HCT116 (cell line): ENCODE data around the gene MRRF. TPM values are rescaled to one million over a fixed set of nuclear protein-coding genes. Genes with fewer than 3 reads are reported as not detected.

Source experiments
- ATAC-seq: fragments of 200-7000 bp; cut with Tn5 transposase; 2 replicates; pipeline ENCODE4 v1.9.1; 2020; ENCODE audit warnings: mild to moderate bottlenecking, moderate library complexity
- BruUV-seq: library from RNA; stranded (reverse); fragments of 400-500 nt; replicated peaks from 2 replicates; lab custom pipeline; 2021; lab: Mats Ljungman, UMichigan
- CTCF ChIA-PET: fragments of 300-600 bp; sonication (Branson Sonifier 250); formaldehyde crosslinking; loops from one replicate; lab custom pipeline; 2021; ENCODE audit warnings: antibody characterized with exemption; lab: Charles Lee
- POLR2A ChIA-PET: fragments of 300-600, 350-600 bp; sonication (Branson Sonifier 250); formaldehyde crosslinking; loops from one replicate; lab custom pipeline; 2021; ENCODE audit warnings: antibody characterized with exemption; lab: Charles Lee
- RAD21 ChIA-PET, 2 experiments: fragments of 300-600 bp; sonication (Branson Sonifier 250); formaldehyde crosslinking; loops; one replicate each; lab custom pipeline; 2023; ENCODE audit warnings: low total read pairs in 2 of 2; ENCODE audit not compliant: uncharacterized antibody in 2 of 2, unreplicated experiment in 2 of 2, low non-redundant PET in 1 of 2; lab: Charles Lee
- DNase-seq: peaks from one replicate; pipeline ENCODE4 v3.0.0-alpha.2; 2010; ENCODE audit warnings: low read depth, low spot score
- H2AFZ ChIP-seq: fragments of 200-600 bp; shearing (Covaris generic), sonication (generic); 2 replicates; pipeline ENCODE4 v1.6.1; 2017; ENCODE audit warnings: low read depth, mixed run types, mixed read lengths, antibody characterized with exemption, low read length; ENCODE audit not compliant: poor library complexity, severe bottlenecking
- H3K27ac ChIP-seq: 2 replicates; pipeline ENCODE4 v1.5.1; 2012; ENCODE audit warnings: low read depth, low read length
- H3K27me3 ChIP-seq: fragments of 200-600 bp; sonication (generic); 2 replicates; pipeline ENCODE4 v1.6.1; 2016; ENCODE audit warnings: mixed run types, low read length, mixed read lengths; ENCODE audit not compliant: insufficient read depth
- H3K36me3 ChIP-seq, 2 experiments: fragments of 200-500 bp in 1 of 2; fragments of 200-600 bp in 1 of 2; sonication (Bioruptor generic) in 1 of 2; sonication (generic) in 1 of 2; 2 replicates each; pipeline versions ENCODE4 v1.5.1 to v1.6.1; 2014 to 2016; ENCODE audit warnings: low read length in 2 of 2, inconsistent platforms in 1 of 2, mixed read lengths in 1 of 2, mixed run types in 1 of 2; ENCODE audit not compliant: insufficient read depth in 2 of 2, control insufficient read depth in 1 of 2
- H3K4me1 ChIP-seq, 2 experiments: fragments of 200-600 bp in 1 of 2; sonication (generic) in 1 of 2; 2 replicates each; pipeline versions ENCODE4 v1.5.1 to v1.6.1; 2012 to 2017; ENCODE audit warnings: low read length in 2 of 2, inconsistent platforms in 1 of 2, mild to moderate bottlenecking in 1 of 2, mixed read lengths in 1 of 2, mixed run types in 1 of 2, moderate library complexity in 1 of 2; ENCODE audit not compliant: insufficient read depth in 2 of 2, control insufficient read depth in 1 of 2
- H3K4me2 ChIP-seq: fragments of 200-600 bp; sonication (generic); 2 replicates; pipeline ENCODE4 v1.6.1; 2017; ENCODE audit warnings: mixed run types, low read length, mixed read lengths
- H3K4me3 ChIP-seq, 2 experiments: fragments of 200-600 bp in 1 of 2; sonication (generic) in 1 of 2; replicated peaks in 1 of 2; 2 replicates each; pipeline ENCODE4 v1.5.1; 2011 to 2016; ENCODE audit warnings: low read length in 2 of 2, control low read depth in 1 of 2, low read depth in 1 of 2, mild to moderate bottlenecking in 1 of 2, mixed read lengths in 1 of 2, mixed run types in 1 of 2
- H3K79me2 ChIP-seq: fragments of 200-600 bp; sonication (generic); 2 replicates; pipeline ENCODE4 v1.6.1; 2017; ENCODE audit warnings: mild to moderate bottlenecking, mixed run types, low read length, moderate library complexity, mixed read lengths; ENCODE audit not compliant: insufficient read depth
- H3K9ac ChIP-seq: fragments of 200-600 bp; sonication (generic); 2 replicates; pipeline ENCODE4 v1.6.1; 2016; ENCODE audit warnings: low read length, mixed read lengths
- H3K9me2 ChIP-seq: fragments of 200-600 bp; sonication (generic), shearing (Covaris generic); 2 replicates; pipeline ENCODE4 v1.6.1; 2017; ENCODE audit warnings: mixed run types, mild to moderate bottlenecking, moderate library complexity; ENCODE audit not compliant: insufficient read depth
- H3K9me3 ChIP-seq, 2 experiments: fragments of 200-500 bp in 1 of 2; fragments of 200-600 bp in 1 of 2; sonication (Bioruptor generic) in 1 of 2; sonication (generic) in 1 of 2; 2 replicates each; pipeline ENCODE4 v1.6.1; 2014 to 2017; ENCODE audit warnings: low read length in 2 of 2, mixed read lengths in 2 of 2, inconsistent platforms in 1 of 2, low read depth in 1 of 2, mild to moderate bottlenecking in 1 of 2, mixed run types in 1 of 2, moderate library complexity in 1 of 2; ENCODE audit not compliant: control insufficient read depth in 1 of 2, insufficient read depth in 1 of 2
- H4K20me1 ChIP-seq: fragments of 200-600 bp; sonication (generic), shearing (Covaris generic); 2 replicates; pipeline ENCODE4 v1.6.1; 2017; ENCODE audit warnings: mixed run types, mild to moderate bottlenecking, moderate library complexity; ENCODE audit not compliant: insufficient read depth
- ATF3 ChIP-seq: IDR thresholded peaks from 2 replicates; pipeline ENCODE4 v1.6.1; 2012
- CBX3 ChIP-seq: IDR thresholded peaks from 2 replicates; pipeline ENCODE4 v1.6.1; 2012; ENCODE audit warnings: low read depth
- CEBPB ChIP-seq: IDR thresholded peaks from 2 replicates; pipeline ENCODE4 v1.6.1; 2012; ENCODE audit warnings: low read depth
- CTCF ChIP-seq, 3 experiments: fragments of 200-600 bp in 1 of 3; sonication (generic) in 1 of 3; IDR thresholded peaks in 2 of 3; conservative IDR thresholded peaks in 1 of 3; 2 replicates each; pipeline ENCODE4 v1.5.1; 2012 to 2017; ENCODE audit warnings: low read depth in 2 of 3, low read length in 2 of 3, antibody characterized with exemption in 1 of 3, borderline replicate concordance in 1 of 3, control low read depth in 1 of 3, mild to moderate bottlenecking in 1 of 3, mixed read lengths in 1 of 3, mixed run types in 1 of 3, moderate library complexity in 1 of 3; ENCODE audit not compliant: insufficient read depth in 1 of 3
- EGR1 ChIP-seq: IDR thresholded peaks from 2 replicates; pipeline ENCODE4 v1.6.1; 2012; ENCODE audit warnings: low read depth
- EZH2 ChIP-seq: fragments of 200-600 bp; sonication (generic); IDR thresholded peaks from 2 replicates; pipeline ENCODE4 v1.6.1; 2017; ENCODE audit warnings: antibody characterized with exemption, mixed run types
- FOSL1 ChIP-seq: IDR thresholded peaks from 2 replicates; pipeline ENCODE4 v1.6.1; 2012; ENCODE audit warnings: low read depth
- JUND ChIP-seq: IDR thresholded peaks from 2 replicates; pipeline ENCODE4 v1.6.1; 2012
- MAX ChIP-seq: IDR thresholded peaks from 2 replicates; pipeline ENCODE4 v1.6.1; 2012
- POLR2A ChIP-seq: IDR thresholded peaks from 2 replicates; pipeline ENCODE4 v1.7.0; 2011; ENCODE audit warnings: borderline replicate concordance; ENCODE audit not compliant: insufficient read depth, insufficient read length; ENCODE audit errors: extremely low read depth
- POLR2AphosphoS5 ChIP-seq: IDR thresholded peaks from 2 replicates; pipeline ENCODE4 v1.6.1; 2011; ENCODE audit warnings: mild to moderate bottlenecking, low read depth, low read length, moderate library complexity
- RAD21 ChIP-seq: IDR thresholded peaks from 2 replicates; pipeline ENCODE4 v1.6.1; 2012; ENCODE audit warnings: low read depth, mild to moderate bottlenecking
- REST ChIP-seq: IDR thresholded peaks from 2 replicates; pipeline ENCODE4 v1.6.1; 2012; ENCODE audit warnings: low read depth
- SIN3A ChIP-seq: IDR thresholded peaks from 2 replicates; pipeline ENCODE4 v1.6.1; 2012; ENCODE audit warnings: low read depth
- SP1 ChIP-seq: IDR thresholded peaks from 2 replicates; pipeline ENCODE4 v1.6.1; 2012; ENCODE audit warnings: low read depth
- SRF ChIP-seq: IDR thresholded peaks from 2 replicates; pipeline ENCODE4 v1.6.1; 2012; ENCODE audit warnings: low read depth
- TCF7L2 ChIP-seq: IDR thresholded peaks from 2 replicates; pipeline ENCODE4 v1.7.0; 2011; ENCODE audit warnings: borderline replicate concordance, inconsistent platforms; ENCODE audit not compliant: insufficient read depth, insufficient read length; ENCODE audit errors: extremely low read depth
- ZBTB33 ChIP-seq: IDR thresholded peaks from 2 replicates; pipeline ENCODE4 v1.6.1; 2011; ENCODE audit warnings: mild to moderate bottlenecking, low read length, moderate library complexity; ENCODE audit not compliant: insufficient replicate concordance; ENCODE audit errors: extremely low read depth
- ZFX ChIP-seq: fragments of 450-650 bp; IDR thresholded peaks from 2 replicates; pipeline ENCODE4 v1.6.1; 2017
- ZNF274 ChIP-seq: fragments of 200-500 bp; sonication (Bioruptor generic); IDR thresholded peaks from 2 replicates; pipeline ENCODE4 v1.6.1; 2014; ENCODE audit warnings: mild to moderate bottlenecking, low read depth, low read length, inconsistent platforms
- intact Hi-C: fragments of 100-400 bp; cut with micrococcal nuclease; formaldehyde crosslinking; loops from 2 replicates; pipeline ENCODE4 v1.10.0; 2022
- total RNA-seq: library from RNA; stranded (reverse); gene quantifications from one replicate; pipeline ENCODE4 v1.2.1, GENCODE V29; 2021; ENCODE audit not compliant: unreplicated experiment

The MRRF gene
- total RNA-seq, 1 experiment from 2014 or later = 88.6 TPM

- H3K4me2 ChIP-seq = no peak overlapping the region
- ATAC-seq = no peak
- H3K9me3 ChIP-seq = no peaks in the 10 kb centered on the region
- peaks cover 0 to 6% of the 10 kb centered on the region in 2 experiments; a peak in 1 of 4 replicates for H3K36me3 ChIP-seq
- no peaks in the 10 kb centered on the region for H3K79me2 ChIP-seq
- intact Hi-C loops = no loop called here
- no TSS peak for BruUV-seq
- H3K27ac ChIP-seq = no peak overlapping the region
- no peak overlapping the region for H3K9ac ChIP-seq
- no peak overlapping the region for H2AFZ ChIP-seq
- no peak overlapping the region for H3K4me3 ChIP-seq
- ChIA-PET RAD21 (no interaction called here), CTCF (no interaction called here), POLR2A (no interaction called here)
- TF ChIP-seq ZNF274 (no peak), FOSL1 (no peak), SP1 (no peak), MAX (no peak), POLR2A (no peak), RAD21 (no peak), EGR1 (no peak), ZFX (no peak), SRF (no peak), REST (no peak), ZBTB33 (no peak), CEBPB (no peak), TCF7L2 (no peak), SIN3A (no peak), JUND (no peak), ATF3 (no peak), POLR2AphosphoS5 (no peak), CBX3 (no peak), EZH2 (no peak), CTCF (IDR thresholded peaks at IDR 0.05 in 2 of 3, conservative IDR thresholded peaks at IDR 0.05 in 1 of 3; ENCODE audit: borderline replicate concordance in 1 of 3, insufficient read depth in 1 of 3, low read depth in 2 of 3, low read length in 2 of 3) (no peak)
- H3K27me3 ChIP-seq = no peaks in the 10 kb centered on the region
- no peaks in the 10 kb centered on the region for H4K20me1 ChIP-seq
- H3K4me1 ChIP-seq = peaks cover 4 to 5% of the 10 kb centered on the region in 2 experiments; a peak in 2 of 4 replicates
- no peaks in the 10 kb centered on the region for H3K9me2 ChIP-seq
- no peak for DNase-seq
These were observed 68.6 kb downstream of the MRRF start for GRCh38 chr9:122333169-122333808.
